NB4 (cell line): ENCODE data around the gene PPP2R2D.

ENCODE experiments used
- DNase-seq: peaks from one replicate; pipeline ENCODE4 v3.0.0; 2010; ENCODE audit warnings: low read depth
- H3K4me3 ChIP-seq: one replicate; pipeline ENCODE4 v1.5.1; 2011; ENCODE audit warnings: mild to moderate bottlenecking, low read depth, low read length, moderate library complexity
- MAX ChIP-seq: IDR thresholded peaks from 2 replicates; pipeline ENCODE4 v1.6.1; 2011; ENCODE audit warnings: low read depth, low read length
- MYC ChIP-seq: IDR thresholded peaks from 2 replicates; pipeline ENCODE4 v1.6.1; 2011; ENCODE audit warnings: low read depth, low read length
- POLR2A ChIP-seq: IDR thresholded peaks from 2 replicates; pipeline ENCODE4 v1.6.1; 2011; ENCODE audit warnings: mild to moderate bottlenecking; ENCODE audit not compliant: insufficient read length; ENCODE audit errors: extremely low read depth
- TF ChIP-seq, protein P1 (sequence below): IDR thresholded peaks from one replicate; pipeline ENCODE4 v1.5.1; 2012; ENCODE audit warnings: low read depth, low read length

The PPP2R2D gene

DNA sequence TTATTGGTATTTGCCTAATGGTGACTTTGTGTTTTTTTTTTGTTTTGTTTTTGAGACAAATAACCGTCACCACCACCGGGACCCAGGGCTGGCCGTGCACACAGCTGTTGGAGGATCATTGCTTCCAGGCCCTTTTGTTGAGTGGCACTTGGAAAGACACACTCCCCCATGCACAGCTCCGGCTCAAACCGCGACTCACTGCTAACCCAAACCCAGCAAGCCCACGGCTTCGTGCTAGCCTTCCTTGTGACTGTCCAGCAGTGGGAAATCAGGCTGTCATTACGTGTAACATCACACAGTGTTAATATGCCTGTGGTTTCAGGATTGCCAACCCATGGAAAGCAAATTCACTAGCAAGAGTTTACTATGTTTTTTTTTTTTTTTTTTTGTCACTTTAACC, 63.5 kb downstream of the PPP2R2D start:
- TF ChIP-seq MAX (no peak), POLR2A (no peak), MYC (no peak)
- TF ChIP-seq, protein P1, sequence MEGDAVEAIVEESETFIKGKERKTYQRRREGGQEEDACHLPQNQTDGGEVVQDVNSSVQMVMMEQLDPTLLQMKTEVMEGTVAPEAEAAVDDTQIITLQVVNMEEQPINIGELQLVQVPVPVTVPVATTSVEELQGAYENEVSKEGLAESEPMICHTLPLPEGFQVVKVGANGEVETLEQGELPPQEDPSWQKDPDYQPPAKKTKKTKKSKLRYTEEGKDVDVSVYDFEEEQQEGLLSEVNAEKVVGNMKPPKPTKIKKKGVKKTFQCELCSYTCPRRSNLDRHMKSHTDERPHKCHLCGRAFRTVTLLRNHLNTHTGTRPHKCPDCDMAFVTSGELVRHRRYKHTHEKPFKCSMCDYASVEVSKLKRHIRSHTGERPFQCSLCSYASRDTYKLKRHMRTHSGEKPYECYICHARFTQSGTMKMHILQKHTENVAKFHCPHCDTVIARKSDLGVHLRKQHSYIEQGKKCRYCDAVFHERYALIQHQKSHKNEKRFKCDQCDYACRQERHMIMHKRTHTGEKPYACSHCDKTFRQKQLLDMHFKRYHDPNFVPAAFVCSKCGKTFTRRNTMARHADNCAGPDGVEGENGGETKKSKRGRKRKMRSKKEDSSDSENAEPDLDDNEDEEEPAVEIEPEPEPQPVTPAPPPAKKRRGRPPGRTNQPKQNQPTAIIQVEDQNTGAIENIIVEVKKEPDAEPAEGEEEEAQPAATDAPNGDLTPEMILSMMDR = no peak
- H3K4me3 ChIP-seq = peak overlapping the region; percentile 40
- peak; percentile 82 for DNase-seq

DNA sequence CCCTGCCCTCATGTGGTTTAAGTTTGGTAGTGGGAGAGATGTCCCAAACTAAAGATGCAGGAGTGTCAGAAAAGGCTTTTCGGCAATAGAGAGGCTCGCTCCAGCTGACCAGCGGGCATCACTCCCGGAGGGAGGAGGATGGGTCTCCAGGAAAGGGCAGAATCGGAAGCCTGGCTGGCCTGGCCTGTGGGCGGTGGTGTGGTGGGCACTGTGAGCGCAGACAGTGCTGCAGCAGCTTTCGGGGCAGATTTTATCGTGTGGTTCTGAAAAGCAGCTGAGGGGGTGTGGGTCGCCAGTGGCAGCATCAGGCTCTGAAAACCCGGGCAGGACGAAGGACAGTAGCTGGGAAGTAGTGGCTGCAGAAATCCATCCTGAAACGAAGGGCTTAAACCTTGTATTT, 68.1 kb downstream of the PPP2R2D start:
- no peak for TF ChIP-seq MAX
- no peak for TF ChIP-seq MYC
- no peak for TF ChIP-seq POLR2A
- TF ChIP-seq, protein P1 = no peak
- no peak overlapping the region for H3K4me3 ChIP-seq
- no peak for DNase-seq

DNA sequence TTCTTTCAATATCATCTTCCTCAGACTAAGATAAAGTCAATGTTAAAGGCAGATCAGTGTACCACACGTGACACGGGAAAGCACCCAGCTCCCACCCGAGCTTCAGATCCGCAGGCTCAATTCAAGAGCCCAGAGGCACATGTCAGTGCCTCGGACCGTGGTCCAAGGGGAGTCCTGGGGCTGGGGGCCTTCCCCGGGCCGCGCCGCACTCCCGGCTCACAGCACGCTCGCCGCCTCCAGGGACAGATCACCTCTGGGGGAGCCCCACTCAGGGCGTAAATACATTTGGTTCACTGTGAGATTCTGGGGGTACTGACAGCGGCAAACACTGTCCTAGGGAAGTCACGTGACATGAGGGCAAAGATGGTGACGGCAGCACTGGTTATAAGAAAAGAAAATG, 70.1 kb downstream of the PPP2R2D start:
- no peak for DNase-seq
- no peak for TF ChIP-seq POLR2A
- no peak for TF ChIP-seq MAX
- TF ChIP-seq, protein P1 = no peak
- TF ChIP-seq MYC = no peak
- no peak overlapping the region for H3K4me3 ChIP-seq

DNA sequence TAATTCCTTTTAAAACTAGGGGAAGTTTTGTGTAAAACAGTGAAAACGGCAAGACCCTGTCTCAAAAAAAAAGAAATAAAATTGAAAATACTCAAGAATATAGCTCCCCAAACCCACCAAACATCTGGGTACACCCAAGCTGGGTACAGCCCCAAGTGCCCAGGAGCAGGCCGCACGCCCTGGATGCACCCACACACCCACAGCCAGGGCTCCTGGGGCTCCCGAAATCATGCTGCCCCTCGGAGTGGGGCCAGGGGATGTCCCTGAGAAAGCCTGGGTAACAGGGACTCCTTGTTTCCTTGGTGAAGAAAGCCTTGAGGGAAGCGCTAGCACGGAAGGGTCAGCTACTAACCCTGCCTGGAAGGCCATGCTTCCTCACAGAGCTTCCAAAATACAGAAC, 70.8 kb downstream of the PPP2R2D start:
- TF ChIP-seq MYC = no peak
- TF ChIP-seq MAX = no peak
- TF ChIP-seq, protein P1 = no peak
- no peak for TF ChIP-seq POLR2A
- DNase-seq = no peak
- no peak overlapping the region for H3K4me3 ChIP-seq

- H3K4me3 ChIP-seq = no peak overlapping the region
- no peak for TF ChIP-seq MAX
- TF ChIP-seq POLR2A = no peak
- TF ChIP-seq MYC = no peak
- DNase-seq = peak; percentile 57
Observed at GRCh38 chr10:131972474-131973071, 71.8 kb downstream of the PPP2R2D start.

- no peak for DNase-seq
- H3K4me3 ChIP-seq = no peak overlapping the region
- TF ChIP-seq, protein P1 = no peak
- TF ChIP-seq POLR2A = no peak
- no peak for TF ChIP-seq MYC
- no peak for TF ChIP-seq MAX
Observed at GRCh38 chr10:131973160-131973951, 72.5 kb downstream of the PPP2R2D start.
